GM19238 (cell line): Measurements from ENCODE around the gene GNAZ.

Experiments
- DNase-seq: peaks from one replicate; pipeline ENCODE4 v3.0.0; 2011; ENCODE audit warnings: low spot score; ENCODE audit not compliant: insufficient read length

Gene GNAZ

GRCh38 chr22:23105919-23106318 lies 35.6 kb downstream of the GNAZ start:
- DNase-seq = no peak

GRCh38 chr22:23106344-23106743 lies 36.0 kb downstream of the GNAZ start:
- no peak for DNase-seq

GRCh38 chr22:23106906-23107367 lies 36.6 kb downstream of the GNAZ start:
- DNase-seq = no peak

- DNase-seq = no peak
These were observed 37.3 kb downstream of the GNAZ start for GRCh38 chr22:23107487-23108248.

GRCh38 chr22:23108249-23109078 lies 38.1 kb downstream of the GNAZ start:
- DNase-seq = no peak

GRCh38 chr22:23109079-23109347 lies 38.7 kb downstream of the GNAZ start:
- no peak for DNase-seq

- no peak for DNase-seq
These were observed 39.2 kb downstream of the GNAZ start for GRCh38 chr22:23109441-23109978.

- no peak for DNase-seq
These were observed 40.0 kb downstream of the GNAZ start for GRCh38 chr22:23110190-23110921.

GRCh38 chr22:23110922-23111527 lies 40.7 kb downstream of the GNAZ start:
- DNase-seq = no peak

GRCh38 chr22:23112472-23113012 lies 42.2 kb downstream of the GNAZ start:
- no peak for DNase-seq

- DNase-seq = no peak
These were observed 42.9 kb downstream of the GNAZ start for GRCh38 chr22:23113067-23113846.

GRCh38 chr22:23113847-23114720 lies 43.8 kb downstream of the GNAZ start:
- no peak for DNase-seq

- no peak for DNase-seq
These were observed 44.4 kb downstream of the GNAZ start for GRCh38 chr22:23114721-23115020.

GRCh38 chr22:23115369-23115768 lies 45.0 kb downstream of the GNAZ start:
- no peak for DNase-seq

- DNase-seq = no peak
These were observed 45.6 kb downstream of the GNAZ start for GRCh38 chr22:23115825-23116494.

- DNase-seq = no peak
These were observed 46.4 kb downstream of the GNAZ start for GRCh38 chr22:23116506-23117263.

- DNase-seq = no peak
These were observed 47.0 kb downstream of the GNAZ start for GRCh38 chr22:23117275-23117674.
